ENCODE results near the gene CTNS. TPM values are rescaled to one million over a fixed set of nuclear protein-coding genes. Genes with fewer than 3 reads are reported as not detected.
A peak's percentile ranks its signal among the peaks of the same experiment; 100 is the strongest.

The CTNS gene
- total RNA-seq, 1 experiment from 2014 or later, result 17.9 TPM

DNA sequence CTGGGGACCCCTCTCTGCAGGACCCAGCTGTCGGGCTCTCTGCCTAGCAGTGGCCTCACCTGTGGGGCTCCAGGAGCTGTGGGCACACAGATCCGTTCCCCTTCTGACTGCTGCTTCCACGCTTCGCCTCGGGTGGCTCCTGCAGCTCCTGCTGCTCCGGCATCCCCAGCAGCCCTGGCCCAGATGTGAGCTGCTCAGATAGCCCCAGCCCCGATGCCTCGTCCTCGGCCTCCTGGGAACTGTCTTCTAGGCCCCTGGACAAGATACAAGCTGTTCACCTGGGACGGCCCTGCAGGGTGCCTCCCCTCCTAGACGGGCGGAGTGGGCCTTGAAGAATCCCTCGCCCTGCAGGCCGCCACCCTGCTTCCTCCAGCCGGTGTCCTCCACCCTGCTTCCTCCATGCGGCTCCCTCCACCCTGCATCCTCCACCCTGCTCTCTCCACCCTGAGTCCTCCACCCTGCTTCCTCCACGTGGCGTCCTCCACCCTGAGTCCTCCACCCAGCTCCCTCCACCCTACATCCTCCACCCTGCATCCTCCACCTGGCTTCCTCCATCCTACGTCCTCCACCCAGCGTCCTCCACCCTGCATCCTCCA, 43.1 kb downstream of the CTNS start:
- Histone ChIP-seq H3K4me3 (ENCODE audit: insufficient read depth, low read depth, low read length) (no peak overlapping the region), H3K27me3 (ENCODE audit: control insufficient read depth, insufficient read depth, low read length) (no peaks in the 10 kb centered on the region), H3K36me3 (replicated peaks; ENCODE audit: control insufficient read depth, insufficient read depth, low read length) (no peaks in the 10 kb centered on the region)
- no peak for DNase-seq

DNA sequence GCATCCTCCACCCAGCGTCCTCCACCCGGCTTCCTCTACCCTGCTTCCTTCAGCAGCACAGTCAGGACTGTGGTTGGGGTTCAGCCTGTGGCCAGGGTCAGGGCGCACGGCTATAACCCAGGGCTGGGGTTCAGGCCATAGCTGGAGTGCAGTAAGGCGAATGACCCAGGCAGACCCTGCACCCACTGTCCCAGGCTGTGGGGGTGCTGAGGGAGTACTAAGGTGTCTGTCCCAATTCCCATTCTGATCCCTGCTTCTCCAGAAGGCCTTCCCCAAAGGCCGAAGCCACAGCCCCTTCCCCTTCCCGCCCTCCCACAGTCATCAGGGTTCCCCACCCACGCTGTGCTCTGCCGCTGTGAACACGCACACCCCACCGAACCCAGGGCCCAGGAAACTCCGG, 44.5 kb downstream of the CTNS start:
- H3K27me3 ChIP-seq (ENCODE audit: control insufficient read depth, insufficient read depth, low read length), result no peaks in the 10 kb centered on the region
- no peaks in the 10 kb centered on the region for H3K36me3 ChIP-seq (replicated peaks; ENCODE audit: control insufficient read depth, insufficient read depth, low read length)
- DNase-seq, result no peak
- H3K4me3 ChIP-seq (ENCODE audit: insufficient read depth, low read depth, low read length), result no peak overlapping the region

DNA sequence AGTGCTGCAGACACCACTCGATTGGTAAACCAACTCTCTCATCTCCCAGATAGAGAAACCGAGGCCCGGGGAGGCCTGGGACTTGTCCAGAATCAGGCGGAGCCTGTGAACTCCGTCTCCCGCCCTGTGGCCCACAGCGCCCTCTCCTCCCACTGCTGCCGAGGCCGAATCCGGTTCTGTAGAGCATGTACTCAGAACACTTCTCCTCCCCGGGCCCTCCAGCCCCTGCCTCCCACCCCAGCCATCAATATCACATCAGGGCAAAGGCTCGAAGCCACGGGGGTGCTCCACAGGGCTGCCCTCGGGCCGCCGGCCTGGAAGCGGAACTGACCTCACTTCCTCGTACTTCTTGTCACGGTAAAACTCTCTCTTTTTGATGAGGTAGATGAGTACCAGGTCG, 45.0 kb downstream of the CTNS start:
- Histone ChIP-seq H3K4me3 (ENCODE audit: insufficient read depth, low read depth, low read length) (no peak overlapping the region), H3K27me3 (ENCODE audit: control insufficient read depth, insufficient read depth, low read length) (no peaks in the 10 kb centered on the region), H3K36me3 (replicated peaks; ENCODE audit: control insufficient read depth, insufficient read depth, low read length) (no peaks in the 10 kb centered on the region)
- peak; percentile 47 for DNase-seq

DNA sequence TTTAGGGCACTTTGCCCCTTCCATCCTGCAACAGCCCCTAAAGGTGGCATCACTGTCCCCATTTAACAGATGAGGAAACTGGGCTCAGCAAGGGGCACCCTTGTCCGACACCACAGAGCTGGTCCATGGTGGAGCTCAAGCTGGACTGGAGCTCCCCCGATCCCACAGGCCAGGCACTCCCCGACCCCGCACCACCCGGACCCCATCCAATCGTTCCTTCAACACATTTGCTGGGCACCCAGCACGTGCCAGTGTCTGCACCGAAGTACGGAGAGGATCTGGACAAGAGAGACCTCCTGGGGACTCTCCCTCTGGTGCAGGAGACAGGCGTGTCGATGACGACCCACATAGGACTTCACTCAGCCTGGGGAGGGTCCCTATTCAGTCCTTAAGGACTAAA, 45.5 kb downstream of the CTNS start:
- Histone ChIP-seq H3K4me3 (ENCODE audit: insufficient read depth, low read depth, low read length) (no peak overlapping the region), H3K27me3 (ENCODE audit: control insufficient read depth, insufficient read depth, low read length) (no peaks in the 10 kb centered on the region), H3K36me3 (replicated peaks; ENCODE audit: control insufficient read depth, insufficient read depth, low read length) (no peaks in the 10 kb centered on the region)
- peak; percentile 41 for DNase-seq

DNA sequence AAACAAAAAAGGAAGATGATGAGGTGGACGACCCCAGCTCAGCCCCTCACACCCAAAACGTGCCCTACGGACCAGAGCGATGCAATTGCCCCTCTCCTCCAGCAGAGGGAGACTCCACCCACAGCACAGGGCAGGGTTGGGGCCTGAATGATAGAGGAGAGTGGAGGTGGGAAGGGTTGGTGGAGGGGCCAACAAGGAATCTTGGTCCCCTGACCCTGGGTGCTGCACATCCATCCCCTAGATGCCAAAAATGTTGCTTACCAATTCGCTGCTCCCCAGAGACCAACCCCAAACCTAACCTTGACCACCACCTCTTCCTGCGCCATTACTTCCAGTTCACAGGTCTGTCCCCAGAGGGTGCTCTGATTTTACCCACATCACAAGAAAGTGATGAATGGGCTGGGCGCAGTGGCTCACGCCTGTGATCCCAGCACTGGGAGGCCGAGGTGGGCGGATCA, 46.5 kb downstream of the CTNS start:
- H3K4me3 ChIP-seq (ENCODE audit: insufficient read depth, low read depth, low read length), result no peak overlapping the region
- no peaks in the 10 kb centered on the region for H3K27me3 ChIP-seq (ENCODE audit: control insufficient read depth, insufficient read depth, low read length)
- H3K36me3 ChIP-seq (replicated peaks; ENCODE audit: control insufficient read depth, insufficient read depth, low read length), result no peaks in the 10 kb centered on the region
- peak; percentile 96 for DNase-seq

DNA sequence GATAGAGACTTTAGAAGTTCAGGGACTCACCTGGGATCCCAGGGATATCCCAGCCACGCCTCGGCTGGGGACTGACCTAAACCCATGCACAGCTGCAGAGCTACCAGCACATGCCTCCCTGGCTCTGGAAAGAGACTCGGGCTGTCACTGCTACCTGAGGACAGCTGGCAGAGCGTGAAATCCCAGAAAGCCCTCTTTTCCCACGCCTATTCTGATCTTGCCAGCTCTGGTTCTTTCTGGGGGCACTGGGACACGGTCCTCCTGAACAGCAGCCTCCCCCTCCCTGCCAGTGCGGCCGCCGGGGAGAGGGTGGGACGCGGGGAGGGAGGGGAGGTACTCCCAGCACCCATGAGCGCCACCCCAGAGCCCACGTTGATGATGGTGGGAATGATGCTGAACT, 48.6 kb downstream of the CTNS start:
- no peaks in the 10 kb centered on the region for H3K27me3 ChIP-seq (ENCODE audit: control insufficient read depth, insufficient read depth, low read length)
- peak; percentile 50 for DNase-seq
- H3K4me3 ChIP-seq (ENCODE audit: insufficient read depth, low read depth, low read length), result no peak overlapping the region
- no peaks in the 10 kb centered on the region for H3K36me3 ChIP-seq (replicated peaks; ENCODE audit: control insufficient read depth, insufficient read depth, low read length)

DNA sequence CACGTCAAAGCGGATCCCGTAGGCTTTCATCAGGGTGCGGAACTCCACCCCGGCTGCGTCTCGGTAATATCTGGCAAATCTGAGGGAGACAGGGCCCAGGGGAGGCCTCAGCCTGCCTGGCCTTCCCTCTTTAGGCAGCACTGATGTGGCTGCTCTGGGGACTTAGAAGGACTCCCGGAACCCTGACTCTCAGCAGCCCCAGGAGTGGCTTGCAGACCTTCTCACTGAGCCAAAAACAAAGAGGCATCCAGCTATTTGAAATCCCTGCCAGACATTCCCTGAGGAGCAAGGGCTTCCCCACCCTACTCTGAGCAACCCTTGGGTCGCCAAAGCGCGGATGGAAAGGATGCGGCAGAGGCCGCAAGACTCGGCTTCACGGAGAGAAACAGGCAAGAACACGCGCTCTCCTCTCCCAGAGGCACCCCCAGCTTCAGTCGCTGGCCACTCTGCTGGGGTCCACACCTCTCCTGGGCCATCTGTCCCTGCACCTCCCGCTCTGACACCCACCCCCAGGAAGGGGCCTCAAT, 51.5 kb downstream of the CTNS start:
- H3K27me3 ChIP-seq (ENCODE audit: control insufficient read depth, insufficient read depth, low read length), result no peaks in the 10 kb centered on the region
- no peak overlapping the region for H3K4me3 ChIP-seq (ENCODE audit: insufficient read depth, low read depth, low read length)
- peak; percentile 85 for DNase-seq
- no peaks in the 10 kb centered on the region for H3K36me3 ChIP-seq (replicated peaks; ENCODE audit: control insufficient read depth, insufficient read depth, low read length)

DNA sequence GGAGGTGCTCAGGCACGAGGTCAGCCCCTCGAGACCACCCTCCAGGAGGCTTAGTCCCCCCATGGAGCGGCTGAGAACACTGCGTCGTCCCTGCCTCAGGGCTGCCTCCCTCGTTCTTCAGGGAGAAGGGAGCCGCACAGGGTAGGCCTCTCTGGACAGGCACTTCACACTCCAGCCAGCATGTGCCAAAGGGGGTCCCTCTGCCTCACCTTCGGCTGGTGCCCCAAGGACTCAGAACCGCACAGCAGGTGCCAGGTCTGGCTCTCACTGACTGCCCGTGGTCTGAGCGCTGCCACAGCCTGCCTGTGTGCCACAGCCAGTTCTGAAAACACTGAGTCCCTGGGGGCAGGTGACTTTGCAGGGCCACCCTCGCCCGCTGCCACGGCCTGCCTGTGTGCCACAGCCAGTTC, 52.3 kb downstream of the CTNS start:
- peak; percentile 57 for DNase-seq
- Histone ChIP-seq H3K36me3 (replicated peaks; ENCODE audit: control insufficient read depth, insufficient read depth, low read length) (no peaks in the 10 kb centered on the region), H3K4me3 (ENCODE audit: insufficient read depth, low read depth, low read length) (no peak overlapping the region), H3K27me3 (ENCODE audit: control insufficient read depth, insufficient read depth, low read length) (no peaks in the 10 kb centered on the region)

DNA sequence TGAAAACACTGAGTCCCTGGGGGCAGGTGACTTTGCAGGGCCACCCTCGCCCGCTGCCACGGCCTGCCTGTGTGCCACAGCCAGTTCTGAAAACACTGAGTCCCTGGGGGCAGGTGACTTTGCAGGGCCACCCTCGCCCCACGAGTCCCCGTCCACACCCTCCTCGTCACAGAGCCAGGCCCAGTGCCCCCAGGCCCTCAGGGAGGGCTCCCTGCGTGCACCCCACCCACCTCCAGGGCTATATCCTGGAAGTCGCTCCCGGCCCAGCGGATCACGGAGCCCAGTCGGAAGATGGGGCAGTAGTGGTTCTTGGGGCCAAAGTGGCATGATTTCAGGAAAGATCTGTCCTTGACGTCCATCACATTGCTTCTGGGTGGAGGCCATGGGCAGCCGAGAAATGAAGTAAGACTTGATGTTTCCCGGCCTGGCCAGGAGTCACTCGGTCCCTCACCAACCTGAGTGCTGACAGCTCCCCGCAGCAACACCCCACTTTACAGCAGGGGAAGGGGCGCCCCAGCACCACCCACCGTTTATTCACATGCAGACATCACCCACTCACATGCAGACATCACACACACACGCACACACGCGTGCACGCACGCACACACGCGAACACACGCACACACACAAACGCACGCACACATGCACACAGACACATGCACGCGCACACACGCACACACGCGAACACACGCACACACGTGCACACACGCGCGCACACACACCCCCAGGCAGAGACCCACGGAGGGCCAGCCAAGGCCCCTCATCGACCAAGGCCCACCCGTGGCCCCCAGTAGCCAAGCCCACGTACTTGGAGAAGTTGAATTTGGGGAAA, 52.9 kb downstream of the CTNS start:
- Histone ChIP-seq H3K36me3 (replicated peaks; ENCODE audit: control insufficient read depth, insufficient read depth, low read length) (no peaks in the 10 kb centered on the region), H3K4me3 (ENCODE audit: insufficient read depth, low read depth, low read length) (no peak overlapping the region), H3K27me3 (ENCODE audit: control insufficient read depth, insufficient read depth, low read length) (peaks cover 2% of the 10 kb centered on the region)
- DNase-seq, result peak; percentile 48

DNA sequence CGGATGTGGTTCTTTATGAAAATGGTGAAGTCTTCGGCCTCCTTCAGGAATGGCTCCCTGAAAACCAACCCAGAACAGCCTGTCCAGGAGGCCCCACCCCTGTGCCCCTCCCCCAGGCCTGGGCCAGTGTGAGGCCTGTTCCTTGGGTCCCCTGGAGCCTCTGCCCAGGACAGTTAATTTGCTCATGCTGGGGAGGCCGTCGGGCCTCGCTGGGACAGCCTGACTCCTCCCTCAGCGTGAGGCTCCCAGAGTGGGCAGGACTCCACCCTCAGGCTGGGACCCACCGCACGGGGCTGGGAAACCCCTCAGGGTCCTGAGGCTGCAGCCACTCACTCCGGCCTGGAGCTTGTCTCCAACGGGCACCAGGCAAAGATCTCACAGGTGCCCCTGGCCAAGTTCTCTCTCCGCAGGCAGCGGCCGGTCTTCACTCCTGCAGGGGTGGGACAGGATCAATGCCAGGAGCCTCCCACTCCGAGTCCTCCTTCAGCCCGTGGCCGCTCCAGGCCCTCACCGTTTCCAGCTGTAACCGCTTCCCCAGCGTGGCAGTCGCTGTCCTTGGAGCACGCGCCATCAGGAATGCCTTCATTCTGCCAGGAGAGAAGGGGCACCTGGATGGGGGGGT, 53.6 kb downstream of the CTNS start:
- H3K4me3 ChIP-seq (ENCODE audit: insufficient read depth, low read depth, low read length), result no peak overlapping the region
- peak; percentile 66 for DNase-seq
- H3K36me3 ChIP-seq (replicated peaks; ENCODE audit: control insufficient read depth, insufficient read depth, low read length), result no peaks in the 10 kb centered on the region
- peaks cover 8% of the 10 kb centered on the region for H3K27me3 ChIP-seq (ENCODE audit: control insufficient read depth, insufficient read depth, low read length)

DNA sequence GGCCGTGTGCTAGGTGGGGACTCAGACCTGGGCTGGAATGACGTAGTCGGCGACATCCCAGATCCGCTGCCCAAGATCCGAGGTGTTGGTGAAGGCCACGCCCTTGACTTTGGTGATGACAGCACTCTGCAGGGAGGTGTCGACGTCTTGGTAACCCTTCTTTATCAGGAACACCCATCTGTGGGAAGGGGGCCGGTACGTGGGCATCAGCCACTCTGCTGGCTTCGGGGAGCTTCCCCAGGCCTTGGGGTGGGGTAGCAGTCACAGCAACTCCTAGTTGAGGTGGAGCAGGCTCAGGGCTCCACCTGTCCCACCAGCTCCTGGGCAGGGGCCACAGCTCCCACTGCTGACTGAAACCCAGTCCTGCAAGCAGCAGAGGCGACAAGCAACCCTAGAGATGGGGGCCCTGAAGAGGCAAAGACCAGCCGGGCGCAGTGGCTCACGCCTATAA, 55.1 kb downstream of the CTNS start:
- peak; percentile 80 for DNase-seq
- no peak overlapping the region for H3K4me3 ChIP-seq (ENCODE audit: insufficient read depth, low read depth, low read length)
- H3K27me3 ChIP-seq (ENCODE audit: control insufficient read depth, insufficient read depth, low read length), result peaks cover 22% of the 10 kb centered on the region
- no peaks in the 10 kb centered on the region for H3K36me3 ChIP-seq (replicated peaks; ENCODE audit: control insufficient read depth, insufficient read depth, low read length)

DNA sequence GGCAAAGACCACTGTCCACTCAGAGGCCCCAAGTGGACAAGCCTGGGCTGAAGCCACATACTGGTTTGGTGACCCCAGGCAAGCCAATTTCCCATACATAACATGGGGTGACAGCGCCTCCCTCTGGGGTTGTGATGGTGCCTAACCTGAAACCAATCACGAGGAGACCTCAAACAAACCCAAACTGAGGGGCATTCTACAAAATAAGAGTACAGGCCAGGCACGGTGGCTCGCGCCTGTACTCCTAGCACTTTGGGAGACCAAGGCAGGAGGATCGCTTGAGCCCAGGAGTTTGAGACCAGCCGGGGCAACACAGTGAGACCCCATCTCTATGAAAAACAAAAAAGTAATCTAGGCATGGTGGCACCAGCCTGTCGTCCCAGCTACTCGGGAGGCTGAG, 55.8 kb downstream of the CTNS start:
- peak; percentile 70 for DNase-seq
- Histone ChIP-seq H3K4me3 (ENCODE audit: insufficient read depth, low read depth, low read length) (no peak overlapping the region), H3K36me3 (replicated peaks; ENCODE audit: control insufficient read depth, insufficient read depth, low read length) (no peaks in the 10 kb centered on the region), H3K27me3 (ENCODE audit: control insufficient read depth, insufficient read depth, low read length) (peaks cover 25% of the 10 kb centered on the region)

DNA sequence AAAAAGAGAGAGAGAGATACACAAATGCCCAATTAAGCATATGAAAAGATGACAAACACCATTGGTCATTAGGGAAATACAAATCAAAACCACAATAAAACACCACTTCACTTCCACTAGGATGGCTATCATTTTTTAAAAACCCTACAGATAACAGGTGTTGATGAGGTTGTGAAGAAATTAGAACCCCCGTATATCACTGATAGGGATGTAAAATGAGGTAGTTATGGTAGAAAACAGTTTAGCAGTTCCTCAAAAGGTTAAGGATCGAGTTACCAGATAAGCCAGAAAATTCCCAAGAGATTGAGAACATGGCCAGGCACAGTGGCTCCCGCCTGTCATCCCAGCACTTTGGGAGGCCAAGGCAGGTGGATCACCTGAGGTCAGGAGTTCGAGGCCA, 56.6 kb downstream of the CTNS start:
- Histone ChIP-seq H3K36me3 (replicated peaks; ENCODE audit: control insufficient read depth, insufficient read depth, low read length) (no peaks in the 10 kb centered on the region), H3K27me3 (ENCODE audit: control insufficient read depth, insufficient read depth, low read length) (peaks cover 27% of the 10 kb centered on the region), H3K4me3 (ENCODE audit: insufficient read depth, low read depth, low read length) (no peak overlapping the region)
- DNase-seq, result no peak

DNA sequence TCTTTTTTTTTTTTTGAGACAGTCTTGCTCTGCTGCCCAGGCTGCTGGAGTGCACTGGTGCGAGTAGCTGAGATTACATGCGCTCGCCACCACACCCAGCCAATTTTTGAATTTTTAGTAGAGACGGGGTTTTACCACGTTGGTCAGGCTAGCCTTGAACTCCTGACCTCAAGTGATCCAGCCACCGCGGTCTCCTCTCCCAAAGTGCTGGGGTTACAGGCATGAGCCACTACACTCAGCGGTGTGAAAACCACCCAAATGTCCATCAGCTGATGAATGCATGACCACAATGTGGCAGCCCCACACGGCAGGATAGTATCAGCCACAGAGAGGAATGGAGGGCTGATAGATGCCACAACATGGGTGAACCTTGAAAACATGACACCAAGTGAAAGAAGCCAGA, 57.3 kb downstream of the CTNS start:
- Histone ChIP-seq H3K4me3 (ENCODE audit: insufficient read depth, low read depth, low read length) (no peak overlapping the region), H3K27me3 (ENCODE audit: control insufficient read depth, insufficient read depth, low read length) (peaks cover 27% of the 10 kb centered on the region), H3K36me3 (replicated peaks; ENCODE audit: control insufficient read depth, insufficient read depth, low read length) (no peaks in the 10 kb centered on the region)
- DNase-seq, result no peak
